ENCODE results near the gene SLC27A1.

SLC27A1 gene

GRCh38 chr19:17448131-17448967, 22.0 kb upstream of the SLC27A1 start, which contains the start of gene TMEM221:
TSS of gene TMEM221 (minus strand) at chr19:17448668. CDS start at chr19:17448462, 206 bp downstream.
- Histone ChIP-seq H3K4me1 (0 out of 2 replicates have a peak, but pooled peaks cover 3% of the 10 kb centered on the region), H3K36me3 (replicated peaks) (no peaks in the 10 kb centered on the region), H3K27me3 (ENCODE audit: low read depth) (no peaks in the 10 kb centered on the region), H3K4me3 (peak within 1 kb of the TSS; percentile 50), H3K9me3 (no peaks in the 10 kb centered on the region)
- in situ Hi-C loops (cut with MboI; ENCODE audit: low sequenced_read_pairs), result no loop called here
- DNase-seq (ENCODE audit: low spot score in 2 of 2), result peak; percentile 33 to 84

- in situ Hi-C loops (cut with MboI; ENCODE audit: low sequenced_read_pairs), result no loop called here
- no peaks in the 10 kb centered on the region for H3K27me3 ChIP-seq (ENCODE audit: low read depth)
- no peak for DNase-seq (ENCODE audit: low spot score in 2 of 2)
Measured at GRCh38 chr19:17450264-17451075, 19.9 kb upstream of the SLC27A1 start.

DNA sequence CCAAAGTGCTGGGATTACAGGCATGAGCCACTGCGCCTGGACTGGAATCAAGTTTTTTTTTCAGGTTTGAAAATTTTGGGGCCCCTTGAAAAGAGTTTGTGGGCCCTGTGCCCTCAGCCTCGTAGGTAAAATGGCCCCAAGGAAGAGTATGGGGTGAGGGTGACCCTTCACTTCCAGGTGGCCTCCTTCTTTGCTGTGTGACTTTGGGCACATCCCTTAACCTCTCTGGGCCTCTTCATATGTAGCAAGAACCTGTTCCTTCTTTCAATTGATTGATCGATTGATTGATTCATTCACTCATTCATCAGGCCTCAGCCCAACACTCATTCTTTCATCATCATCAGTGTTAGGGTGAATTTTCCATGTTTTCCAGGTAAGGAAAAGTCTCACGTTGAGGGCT, 18.5 kb upstream of the SLC27A1 start:
- no peak for DNase-seq (ENCODE audit: low spot score in 2 of 2)
- Histone ChIP-seq H3K27me3 (ENCODE audit: low read depth) (no peaks in the 10 kb centered on the region), H3K9me3 (no peaks in the 10 kb centered on the region), H3K36me3 (replicated peaks) (no peaks in the 10 kb centered on the region), H3K4me1 (0 out of 2 replicates have a peak, but pooled peaks cover 3% of the 10 kb centered on the region), H3K4me3 (no peak overlapping the region)
- in situ Hi-C loops (cut with MboI; ENCODE audit: low sequenced_read_pairs), result no loop called here

More at GRCh38 chr19:17450264-17451075, 19.9 kb upstream of the SLC27A1 start:
- Histone ChIP-seq H3K4me3 (no peak overlapping the region), H3K4me1 (0 out of 2 replicates have a peak, but pooled peaks cover 3% of the 10 kb centered on the region), H3K36me3 (replicated peaks) (no peaks in the 10 kb centered on the region), H3K9me3 (no peaks in the 10 kb centered on the region)

- no peaks in the 10 kb centered on the region for H3K27me3 ChIP-seq (ENCODE audit: low read depth)
- no peaks in the 10 kb centered on the region for H3K36me3 ChIP-seq (replicated peaks)
- in situ Hi-C loops (cut with MboI; ENCODE audit: low sequenced_read_pairs), result no loop called here
- H3K4me3 ChIP-seq, result no peak overlapping the region
- H3K9me3 ChIP-seq, result no peaks in the 10 kb centered on the region
- no peaks in the 10 kb centered on the region for H3K4me1 ChIP-seq
- DNase-seq (ENCODE audit: low spot score in 2 of 2), result no peak
Measured at GRCh38 chr19:17454576-17455071, 15.7 kb upstream of the SLC27A1 start.

DNA sequence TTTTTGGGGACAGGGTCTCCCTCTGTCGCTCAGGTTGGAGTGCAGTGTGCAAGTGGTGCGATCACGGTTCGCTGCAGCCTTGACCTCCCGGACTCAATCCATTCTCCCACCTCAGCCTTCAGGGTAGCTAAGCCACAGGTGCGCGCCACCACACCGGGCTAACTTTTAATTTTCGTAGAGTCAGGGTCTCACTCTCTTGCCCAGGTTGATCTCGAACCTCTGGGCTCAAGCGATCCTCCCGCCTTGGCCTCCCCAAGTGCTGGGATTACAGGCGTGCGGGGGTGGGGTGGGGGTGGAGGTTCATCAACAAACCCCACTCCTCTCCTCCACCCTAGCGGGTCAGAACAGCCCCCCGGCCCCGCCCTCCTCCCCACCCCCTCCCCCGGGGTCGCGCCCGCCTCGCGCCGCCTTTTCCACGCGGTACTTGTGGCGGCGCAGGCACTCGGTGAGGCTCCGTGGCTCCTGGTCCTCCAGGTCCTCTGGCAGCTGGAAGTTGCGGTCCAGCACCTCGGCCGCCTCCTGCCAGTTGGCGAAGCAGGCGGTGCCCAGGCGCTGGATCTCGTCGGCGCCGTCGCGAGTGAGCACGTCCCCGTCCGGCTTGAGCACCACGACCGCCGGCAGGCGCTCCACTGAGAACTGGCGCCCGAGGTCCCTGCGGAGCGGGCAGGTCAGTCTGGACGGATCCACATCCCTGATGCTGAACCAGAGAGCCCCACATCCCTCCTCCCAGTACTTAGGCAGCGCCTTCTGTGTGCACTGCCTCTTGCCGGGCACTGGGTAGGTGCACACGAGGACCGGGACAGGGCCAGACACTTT, 14.8 kb upstream of the SLC27A1 start:
- Histone ChIP-seq H3K27me3 (ENCODE audit: low read depth) (no peaks in the 10 kb centered on the region), H3K36me3 (replicated peaks) (no peaks in the 10 kb centered on the region), H3K4me3 (no peak overlapping the region), H3K9me3 (no peaks in the 10 kb centered on the region), H3K4me1 (no peaks in the 10 kb centered on the region)
- DNase-seq (ENCODE audit: low spot score in 2 of 2), result no peak
- in situ Hi-C loops (cut with MboI; ENCODE audit: low sequenced_read_pairs), result no loop called here

- no peak for DNase-seq (ENCODE audit: low spot score in 2 of 2)
- no peaks in the 10 kb centered on the region for H3K36me3 ChIP-seq (replicated peaks)
- no peaks in the 10 kb centered on the region for H3K4me1 ChIP-seq
- H3K4me3 ChIP-seq, result no peak overlapping the region
- H3K9me3 ChIP-seq, result no peaks in the 10 kb centered on the region
- H3K27me3 ChIP-seq (ENCODE audit: low read depth), result no peaks in the 10 kb centered on the region
- in situ Hi-C loops (cut with MboI; ENCODE audit: low sequenced_read_pairs), result no loop called here
Measured at GRCh38 chr19:17456127-17456526, 14.2 kb upstream of the SLC27A1 start.

GRCh38 chr19:17457616-17458015, 12.7 kb upstream of the SLC27A1 start:
- in situ Hi-C loops (cut with MboI; ENCODE audit: low sequenced_read_pairs), result no loop called here
- no peaks in the 10 kb centered on the region for H3K27me3 ChIP-seq (ENCODE audit: low read depth)

GRCh38 chr19:17458970-17459369, 11.4 kb upstream of the SLC27A1 start:
- in situ Hi-C loops (cut with MboI; ENCODE audit: low sequenced_read_pairs), result no loop called here
- H3K4me1 ChIP-seq, result no peaks in the 10 kb centered on the region
- no peaks in the 10 kb centered on the region for H3K9me3 ChIP-seq
- no peaks in the 10 kb centered on the region for H3K36me3 ChIP-seq (replicated peaks)
- no peaks in the 10 kb centered on the region for H3K27me3 ChIP-seq (ENCODE audit: low read depth)
- no peak overlapping the region for H3K4me3 ChIP-seq
- DNase-seq (ENCODE audit: low spot score in 2 of 2), result no peak

More at GRCh38 chr19:17457616-17458015, 12.7 kb upstream of the SLC27A1 start:
- DNase-seq (ENCODE audit: low spot score in 2 of 2), result no peak
- no peak overlapping the region for H3K4me3 ChIP-seq
- H3K4me1 ChIP-seq, result no peaks in the 10 kb centered on the region
- no peaks in the 10 kb centered on the region for H3K9me3 ChIP-seq
- no peaks in the 10 kb centered on the region for H3K36me3 ChIP-seq (replicated peaks)

DNA sequence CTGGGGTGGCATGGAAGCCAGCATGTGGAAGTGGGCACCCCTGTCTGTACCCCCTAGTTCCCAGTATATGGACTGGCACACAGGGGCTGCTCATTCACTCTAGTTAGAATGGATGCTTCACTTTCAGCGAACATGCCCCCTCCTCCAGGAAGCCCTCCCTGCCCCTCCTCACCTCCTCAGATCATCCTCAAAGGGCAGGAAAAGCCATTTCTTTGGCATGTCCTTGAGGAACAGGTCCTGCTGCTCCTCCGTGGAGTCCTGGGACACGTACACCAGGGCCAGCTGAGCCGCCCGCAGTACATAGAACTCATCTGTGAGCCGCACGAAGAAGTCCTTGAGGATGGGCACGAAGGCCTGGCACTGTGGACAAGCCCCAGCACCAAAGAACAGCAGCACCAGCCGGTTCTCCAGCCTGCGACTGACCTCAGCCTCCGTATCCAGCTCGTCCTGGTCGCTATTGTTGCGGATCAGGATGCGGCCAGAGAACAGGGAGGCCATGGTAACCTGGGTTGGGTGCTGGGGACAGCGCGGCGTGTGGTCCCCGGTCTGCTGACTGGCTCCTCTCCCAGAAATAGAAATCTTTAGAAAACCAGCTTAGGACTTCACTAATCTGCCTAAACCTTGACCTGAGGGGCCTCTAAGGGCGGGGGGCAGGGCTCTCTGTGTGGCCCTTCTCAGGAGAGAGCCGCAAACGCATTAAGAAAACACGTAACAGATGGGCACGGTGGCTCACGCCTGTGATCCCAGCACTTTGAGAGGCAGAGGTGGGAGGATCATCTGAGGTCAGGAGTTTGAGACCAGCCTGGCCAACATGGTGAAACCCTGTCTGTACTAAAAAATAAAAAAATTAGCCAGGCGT, 9.7 kb upstream of the SLC27A1 start, which contains the start of gene NXNL1:
Gene NXNL1, minus strand, starts transcription at position 555 of the 859 bp plus-strand sequence. Its CDS starts 57 bp downstream, at position 498.
- no peaks in the 10 kb centered on the region for H3K27me3 ChIP-seq (ENCODE audit: low read depth)
- no peaks in the 10 kb centered on the region for H3K4me1 ChIP-seq
- H3K4me3 ChIP-seq, result no peak within 1 kb of the TSS
- H3K36me3 ChIP-seq (replicated peaks), result no peaks in the 10 kb centered on the region
- no peak for DNase-seq (ENCODE audit: low spot score in 2 of 2)
- in situ Hi-C loops (cut with MboI; ENCODE audit: low sequenced_read_pairs), result no loop called here
- H3K9me3 ChIP-seq, result no peaks in the 10 kb centered on the region

DNA sequence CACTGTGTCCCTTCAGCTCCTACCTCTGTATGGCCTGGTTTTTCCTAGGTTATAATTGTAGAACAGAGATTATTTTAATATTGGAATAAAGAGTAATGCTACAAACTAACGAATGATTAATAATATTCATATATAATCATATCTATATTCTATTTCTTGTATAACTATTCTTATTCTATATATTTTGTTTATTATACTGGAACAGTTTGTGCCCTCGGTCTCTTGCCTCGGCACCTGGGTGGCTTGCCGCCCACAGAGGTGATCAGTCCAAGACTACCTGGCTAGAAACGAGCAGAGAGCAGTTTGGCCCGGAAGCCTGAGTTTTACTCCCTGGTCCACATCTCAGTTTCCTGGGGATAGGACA, 3.9 kb upstream of the SLC27A1 start:
- Histone ChIP-seq H3K4me3 (no peak overlapping the region), H3K27me3 (ENCODE audit: low read depth) (no peaks in the 10 kb centered on the region), H3K36me3 (replicated peaks) (no peaks in the 10 kb centered on the region), H3K9me3 (no peaks in the 10 kb centered on the region), H3K4me1 (peaks cover 10% of the 10 kb centered on the region)
- no peak for DNase-seq (ENCODE audit: low spot score in 2 of 2)
- in situ Hi-C loops (cut with MboI; ENCODE audit: low sequenced_read_pairs), result no loop called here

DNA sequence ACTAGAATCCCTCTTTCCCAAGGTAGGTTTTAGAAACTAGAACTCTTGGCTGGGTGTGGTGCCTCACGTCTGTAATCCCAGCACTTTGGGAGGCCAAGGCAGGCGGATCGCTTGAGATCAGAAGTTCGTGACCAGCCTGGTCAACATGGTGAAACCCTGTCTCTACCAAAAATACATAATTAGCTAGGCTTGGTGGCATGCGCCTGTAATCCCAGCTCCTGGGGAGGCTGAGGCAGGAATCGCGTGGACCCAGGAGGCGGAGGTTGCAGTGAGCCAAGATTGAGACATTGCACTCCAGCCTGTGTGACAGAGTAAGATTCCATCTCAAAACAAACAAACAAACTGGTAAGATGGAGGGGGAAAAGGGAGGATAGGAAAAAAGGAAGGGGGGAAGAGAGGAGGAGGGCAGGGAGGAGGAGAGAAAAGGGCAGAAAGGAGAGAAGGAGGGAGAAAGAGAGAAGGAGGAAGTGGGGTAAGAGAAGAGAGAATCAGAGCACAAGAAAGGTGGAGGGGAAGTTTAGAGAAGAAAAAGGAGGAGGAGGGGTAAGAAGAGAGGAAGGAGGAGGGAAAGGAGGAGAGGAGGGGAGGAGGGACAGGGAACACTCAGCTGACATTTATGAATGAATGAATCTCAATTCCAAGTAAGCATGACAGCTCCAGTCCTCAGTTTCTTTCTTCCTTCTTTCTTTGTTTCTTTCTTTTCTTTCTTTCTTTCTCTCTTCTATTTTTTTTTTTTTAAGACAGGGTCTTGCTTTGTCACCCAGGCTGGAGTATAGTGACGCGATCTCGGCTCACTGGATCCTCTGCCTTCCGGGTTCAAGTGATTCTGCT, 2.6 kb upstream of the SLC27A1 start:
- no peaks in the 10 kb centered on the region for H3K36me3 ChIP-seq (replicated peaks)
- in situ Hi-C loops (cut with MboI; ENCODE audit: low sequenced_read_pairs), result no loop called here
- no peak overlapping the region for H3K4me3 ChIP-seq
- H3K9me3 ChIP-seq, result no peaks in the 10 kb centered on the region
- DNase-seq (ENCODE audit: low spot score in 2 of 2), result no peak
- no peaks in the 10 kb centered on the region for H3K27me3 ChIP-seq (ENCODE audit: low read depth)
- H3K4me1 ChIP-seq, result peaks cover 10% of the 10 kb centered on the region
